Left renal cortex interstitium (tissue), 4 donors: ENCODE measurements around the gene KIF3A. TPM values are rescaled to one million over a fixed set of nuclear protein-coding genes. Genes with fewer than 3 reads are reported as not detected.

Source experiments
- DNase-seq, 4 donors: peaks; one replicate each; pipeline ENCODE4 v3.0.0-alpha.2; 2013; ENCODE audit warnings: low read depth in 4 of 4, low spot score in 2 of 4, missing footprints in 1 of 4
- polyA plus RNA-seq, 4 donors: library from polyadenylated mRNA; unstranded; fragments of 120-200 nt; gene quantifications; one replicate each; pipeline ENCODE4 v1.2.1, GENCODE V29; 2013; ENCODE audit not compliant: insufficient read length in 4 of 4

The KIF3A gene
- polyA plus RNA-seq, 4 donors = 14.5 to 36.4 (median 24.5) TPM

- DNase-seq = no peak
Measured at GRCh38 chr5:132666310-132667123, 70.8 kb downstream of the KIF3A start.

- DNase-seq = no peak
Measured at GRCh38 chr5:132665574-132666080, 71.7 kb downstream of the KIF3A start.

- DNase-seq = no peak
Measured at GRCh38 chr5:132664696-132665209, 72.6 kb downstream of the KIF3A start.

- DNase-seq = no peak
Measured at GRCh38 chr5:132663771-132664695, 73.3 kb downstream of the KIF3A start.

- DNase-seq = no peak
Measured at GRCh38 chr5:132662925-132663770, 74.2 kb downstream of the KIF3A start.

- no peak for DNase-seq
Measured at GRCh38 chr5:132662004-132662401, 75.3 kb downstream of the KIF3A start.

- no peak for DNase-seq
Measured at GRCh38 chr5:132661231-132662003, 75.9 kb downstream of the KIF3A start.

- DNase-seq = no peak
Measured at GRCh38 chr5:132659598-132660493, 77.5 kb downstream of the KIF3A start.

GRCh38 chr5:132658381-132659302, 78.7 kb downstream of the KIF3A start:
- DNase-seq = no peak

- DNase-seq = no peak
Measured at GRCh38 chr5:132657676-132658380, 79.5 kb downstream of the KIF3A start, which contains the start of gene IL13. IL13 (plus strand) TSS chr5:132658173; CDS start chr5:132658187, 14 bp downstream.

GRCh38 chr5:132656774-132657355, 80.5 kb downstream of the KIF3A start:
- DNase-seq = no peak

GRCh38 chr5:132655821-132656773, 81.2 kb downstream of the KIF3A start:
- DNase-seq = no peak

GRCh38 chr5:132653716-132654115, 83.6 kb downstream of the KIF3A start:
- DNase-seq = no peak

- no peak for DNase-seq
Measured at GRCh38 chr5:132651838-132652469, 85.4 kb downstream of the KIF3A start.

GRCh38 chr5:132648355-132648754, 89.0 kb downstream of the KIF3A start:
- no peak for DNase-seq
